ENCODE measurements around the gene PDP2.
"Not testable (repeated sequence)": the region's sequence is repeated elsewhere in the genome, so short reads cannot be mapped to it uniquely, and the experiment has no call there.

The PDP2 gene

GRCh38 chr16:66853261-66854139 is 26.8 kb upstream of the PDP2 start:
- DNase-seq = no peak

- DNase-seq = no peak
Measured at GRCh38 chr16:66856184-66856730, 24.1 kb upstream of the PDP2 start.

- DNase-seq = no peak
Measured at GRCh38 chr16:66856801-66857200, 23.5 kb upstream of the PDP2 start.

GRCh38 chr16:66857437-66857836 is 22.9 kb upstream of the PDP2 start:
- DNase-seq = no peak

- no peak for DNase-seq
Measured at GRCh38 chr16:66858740-66859396, 21.4 kb upstream of the PDP2 start.

GRCh38 chr16:66859397-66860068 is 20.8 kb upstream of the PDP2 start:
- no peak for DNase-seq

- DNase-seq = no peak
Measured at GRCh38 chr16:66862023-66862520, 18.2 kb upstream of the PDP2 start.

- DNase-seq = no peak
Measured at GRCh38 chr16:66863707-66864106, 16.6 kb upstream of the PDP2 start.

GRCh38 chr16:66869424-66869823 is 10.9 kb upstream of the PDP2 start:
- DNase-seq = no peak

GRCh38 chr16:66871363-66871762 is 9.0 kb upstream of the PDP2 start:
- DNase-seq = not testable (repeated sequence)

GRCh38 chr16:66871840-66872239 is 8.5 kb upstream of the PDP2 start:
- DNase-seq = no peak

- DNase-seq = no peak
Measured at GRCh38 chr16:66872559-66872942, 7.8 kb upstream of the PDP2 start.

GRCh38 chr16:66872943-66873684 is 7.2 kb upstream of the PDP2 start:
- peak; percentile 98 for DNase-seq

GRCh38 chr16:66873685-66874055 is 6.6 kb upstream of the PDP2 start:
- no peak for DNase-seq

- DNase-seq = no peak
Measured at GRCh38 chr16:66874079-66874775, 6.1 kb upstream of the PDP2 start.

- DNase-seq = peak; percentile 79
Measured at GRCh38 chr16:66878067-66878466, 2.2 kb upstream of the PDP2 start.

GRCh38 chr16:66881014-66881417 is 701 bp downstream of the PDP2 start:
- no peak for DNase-seq

GRCh38 chr16:66881560-66881959 is 1.2 kb downstream of the PDP2 start:
- DNase-seq = no peak

GRCh38 chr16:66881964-66882508 is 1.7 kb downstream of the PDP2 start:
- DNase-seq = no peak

GRCh38 chr16:66882702-66883101 is 2.4 kb downstream of the PDP2 start:
- no peak for DNase-seq

GRCh38 chr16:66885491-66885890 is 5.2 kb downstream of the PDP2 start:
- no peak for DNase-seq

- DNase-seq = no peak
Measured at GRCh38 chr16:66886321-66886720, 6.0 kb downstream of the PDP2 start.
